ENCODE data around the gene KCNIP4. TPM values are rescaled to one million over a fixed set of nuclear protein-coding genes. Genes with fewer than 3 reads are reported as not detected.

KCNIP4 gene
- total and polyA plus RNA-seq, 2 of the 4 experiments (the other 2 are of a cell fraction) = not detected

- ChIA-PET POLR2A (ENCODE audit: unreplicated experiment) (no interaction called here), CTCF (no interaction called here)
- Histone ChIP-seq H3K79me1 (ENCODE audit: low read depth in 1 of 2, low read length in 2 of 2) (no peaks in the 10 kb centered on the region), H2BK20ac (ENCODE audit: low read depth, low read length) (no peak overlapping the region), H4K8ac (ENCODE audit: low read depth in 2 of 2, low read length in 2 of 2) (no peak overlapping the region), H3K27me3 (ENCODE audit: control insufficient read depth, insufficient read depth, low read length) (no peaks in the 10 kb centered on the region), H2BK15ac (ENCODE audit: low read depth, low read length) (no peak overlapping the region), H3K4me2 (ENCODE audit: low read depth, low read length) (no peak overlapping the region), H2AFZ (replicated peaks; ENCODE audit: low read length, poor library complexity) (no peak overlapping the region), H3K9me1 (ENCODE audit: insufficient read depth, low read length) (no peaks in the 10 kb centered on the region), H4K5ac (ENCODE audit: low read depth, low read length) (no peak overlapping the region), H3K14ac (replicated peaks; ENCODE audit: low read depth, low read length) (no peak overlapping the region), H4K20me1 (ENCODE audit: insufficient read depth, low read length) (no peaks in the 10 kb centered on the region), H3K9ac (ENCODE audit: low read depth, low read length) (no peak overlapping the region), H3K23ac (ENCODE audit: low read depth, low read length) (no peak overlapping the region), H3K56ac (ENCODE audit: extremely low read depth, insufficient read depth, low read length) (no peak overlapping the region), H3K4ac (ENCODE audit: low read depth, low read length) (no peak overlapping the region), H3K9me3 (ENCODE audit: control insufficient read depth, insufficient read depth, low read length) (no peaks in the 10 kb centered on the region; the same call in 1 of the 2 replicates), H2BK5ac (ENCODE audit: low read depth, low read length, poor library complexity, severe bottlenecking) (no peak overlapping the region), H3K36me3 (ENCODE audit: control insufficient read depth, insufficient read depth, low read length) (no peaks in the 10 kb centered on the region), H3K4me1 (ENCODE audit: control insufficient read depth, insufficient read depth, low read length) (no peaks in the 10 kb centered on the region), H2AK5ac (ENCODE audit: low read depth, low read length) (no peak overlapping the region), H3K18ac (ENCODE audit: low read depth, low read length) (no peak overlapping the region), H3K4me3 (ENCODE audit: insufficient read depth, low read depth, low read length) (no peak overlapping the region), H2AK9ac (replicated peaks; ENCODE audit: low read depth, low read length, poor library complexity) (no peak overlapping the region), H4K91ac (ENCODE audit: insufficient read depth, low read depth, low read length) (no peak overlapping the region), H3K27ac (ENCODE audit: insufficient read depth, low read length) (no peak overlapping the region), H2BK120ac (ENCODE audit: low read depth, low read length) (no peak overlapping the region)
- no peak for TF ChIP-seq CTCF (conservative IDR thresholded peaks at IDR 0.05; ENCODE audit: low read depth, low read length)
- no peak for TF ChIP-seq USF2 (IDR thresholded peaks at IDR 0.05; ENCODE audit: low read depth, low read length)
- no peak for TF ChIP-seq MAZ (IDR thresholded peaks at IDR 0.05; ENCODE audit: borderline replicate concordance, low read depth, low read length)
- TF ChIP-seq MXI1 (IDR thresholded peaks at IDR 0.05; ENCODE audit: borderline replicate concordance, low read depth, low read length) = no peak
- no peak for TF ChIP-seq RFX5 (IDR thresholded peaks at IDR 0.05; ENCODE audit: low read depth, low read length)
- TF ChIP-seq FOS (IDR thresholded peaks at IDR 0.05; ENCODE audit: low read depth, low read length) = no peak
- TF ChIP-seq RCOR1 (IDR thresholded peaks at IDR 0.05; ENCODE audit: insufficient replicate concordance, low read length) = no peak
- no peak for TF ChIP-seq RAD21 (IDR thresholded peaks at IDR 0.05; ENCODE audit: low read length)
- TF ChIP-seq CEBPB (IDR thresholded peaks at IDR 0.05; ENCODE audit: low read depth, low read length) = no peak
- intact Hi-C loops (cut with micrococcal nuclease) (no loop called here), in situ Hi-C loops (cut with MboI; ENCODE audit: low sequenced_read_pairs) (no loop called here), dilution Hi-C loops (cut with HindIII; ENCODE audit: low sequenced_read_pairs, unreplicated experiment) (no loop called here)
- no TSS peak for BruUV-seq (replicated peaks)
- DNase-seq = no peak
- no peak for ATAC-seq (ENCODE audit: low read depth)
Measured at GRCh38 chr4:21181716-21182115, 766.9 kb downstream of the KCNIP4 start.
